ENCODE data around the gene PPFIA4. TPM values are rescaled to one million over a fixed set of nuclear protein-coding genes. Genes with fewer than 3 reads are reported as not detected.

PPFIA4 gene
- total and polyA plus RNA-seq, 2 of the 4 experiments (the other 2 are of a cell fraction), result 5.4 to 13.7 TPM

DNA sequence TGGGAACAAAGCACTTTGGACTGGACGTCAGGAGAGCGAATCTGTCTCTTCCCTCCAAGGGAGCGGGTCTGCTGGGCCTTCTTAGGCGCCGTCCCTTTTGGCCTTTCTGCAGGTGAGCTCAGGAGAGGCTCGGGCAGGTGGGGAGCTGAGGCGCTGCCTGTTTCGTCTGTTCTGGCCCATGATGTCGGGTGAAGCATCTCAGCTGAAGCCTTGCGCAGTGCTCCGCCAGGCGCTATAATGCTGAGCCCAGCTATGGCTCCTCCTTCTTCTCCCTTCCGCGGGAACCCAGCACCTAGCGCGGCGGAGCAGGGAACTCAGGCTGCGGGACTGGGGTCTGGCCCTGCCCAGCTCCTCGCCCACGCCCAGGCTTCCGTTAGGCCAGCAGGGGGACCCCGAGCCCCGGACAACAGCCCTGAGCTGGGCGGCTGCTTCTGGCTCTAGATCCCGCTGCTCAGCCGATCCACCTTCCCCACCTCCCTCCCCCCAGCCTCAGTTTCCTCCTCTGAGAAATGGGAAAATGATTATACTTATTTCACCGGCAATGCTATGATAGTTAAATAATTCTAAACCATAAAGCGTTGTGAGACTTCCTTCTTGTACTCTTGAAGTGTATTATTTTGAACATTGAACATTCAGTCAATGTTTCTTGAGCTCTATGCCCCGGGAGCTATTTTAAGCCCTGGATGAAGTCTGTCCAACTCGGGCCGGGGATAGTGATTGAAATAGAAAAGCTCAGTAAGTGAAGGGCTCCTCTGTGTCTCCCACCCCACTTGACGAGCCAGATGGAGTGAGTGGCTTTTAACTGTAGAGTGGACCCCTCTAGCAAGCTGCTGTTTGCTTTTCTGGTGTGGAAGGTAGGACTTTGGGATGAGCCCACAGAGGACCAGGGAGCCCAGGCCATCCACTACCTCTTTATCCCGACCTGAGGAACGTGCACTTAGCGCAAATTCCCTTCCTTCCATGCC, 91.6 kb downstream of the PPFIA4 start:
- no peak overlapping the region for H3K56ac ChIP-seq (ENCODE audit: extremely low read depth, insufficient read depth, low read length)
- H3K79me1 ChIP-seq (ENCODE audit: low read depth in 1 of 2, low read length in 2 of 2), result no peaks in the 10 kb centered on the region
- DNase-seq (peak; percentile 50), ATAC-seq (ENCODE audit: low read depth) (peak; percentile 99)
- no peak overlapping the region for H3K9ac ChIP-seq (ENCODE audit: low read depth, low read length)
- no peak overlapping the region; the same call in 1 of the 2 replicates for H3K23ac ChIP-seq (ENCODE audit: low read depth, low read length)
- dilution Hi-C loops (cut with HindIII; ENCODE audit: low sequenced_read_pairs, unreplicated experiment) (no loop called here), intact Hi-C loops (cut with micrococcal nuclease) (loop anchor here (1.0 to 5.0 kb wide), 4 partner anchors 81 to 149 kb away; no protein-coding TSS in a partner anchor), in situ Hi-C loops (cut with MboI; ENCODE audit: low sequenced_read_pairs) (loop anchor here (5.0 kb wide), 1 partner anchor 94 kb away; no protein-coding TSS in a partner anchor)
- H3K27ac ChIP-seq (ENCODE audit: insufficient read depth, low read length), result no peak overlapping the region
- peak overlapping the region; percentile 34 for H2AK9ac ChIP-seq (replicated peaks; ENCODE audit: low read depth, low read length, poor library complexity)
- no peak overlapping the region for H4K8ac ChIP-seq (ENCODE audit: low read depth in 2 of 2, low read length in 2 of 2)
- no peaks in the 10 kb centered on the region for H3K9me1 ChIP-seq (ENCODE audit: insufficient read depth, low read length)
- H3K14ac ChIP-seq (replicated peaks; ENCODE audit: low read depth, low read length), result no peak overlapping the region
- H3K4me2 ChIP-seq (ENCODE audit: low read depth, low read length), result no peak overlapping the region
- no peak overlapping the region for H4K5ac ChIP-seq (ENCODE audit: low read depth, low read length)
- H2AK5ac ChIP-seq (ENCODE audit: low read depth, low read length), result no peak overlapping the region
- H3K4me1 ChIP-seq (ENCODE audit: control insufficient read depth, insufficient read depth, low read length), result no peaks in the 10 kb centered on the region
- peaks cover 70% of the 10 kb centered on the region for H3K27me3 ChIP-seq (ENCODE audit: control insufficient read depth, insufficient read depth, low read length)
- H4K20me1 ChIP-seq (ENCODE audit: insufficient read depth, low read length), result no peaks in the 10 kb centered on the region; the same call in 1 of the 2 replicates
- POLR2A ChIA-PET (ENCODE audit: unreplicated experiment), result no interaction called here
- H2BK120ac ChIP-seq (ENCODE audit: low read depth, low read length), result no peak overlapping the region
- no TSS peak for BruUV-seq (replicated peaks)
- no peaks in the 10 kb centered on the region for H3K36me3 ChIP-seq (ENCODE audit: control insufficient read depth, insufficient read depth, low read length)
- H2BK15ac ChIP-seq (ENCODE audit: low read depth, low read length), result no peak overlapping the region
- no peak overlapping the region for H3K18ac ChIP-seq (ENCODE audit: low read depth, low read length)
- H2AFZ ChIP-seq (replicated peaks; ENCODE audit: low read length, poor library complexity), result peak overlapping the region; percentile 78
- no peak overlapping the region for H4K91ac ChIP-seq (ENCODE audit: insufficient read depth, low read depth, low read length)
- H3K9me3 ChIP-seq (ENCODE audit: control insufficient read depth, insufficient read depth, low read length), result peaks cover 4% of the 10 kb centered on the region
- CTCF ChIA-PET, result interaction anchor here (0.6 to 3.2 kb wide), 11 partner anchors 10 to 150 kb away, joined by 3 to 22 read pairs (median 4); no protein-coding TSS in a partner anchor
- H3K4ac ChIP-seq (ENCODE audit: low read depth, low read length), result no peak overlapping the region
- no peak overlapping the region for H3K4me3 ChIP-seq (ENCODE audit: insufficient read depth, low read depth, low read length)
- no peak overlapping the region for H2BK20ac ChIP-seq (ENCODE audit: low read depth, low read length)
- H2BK5ac ChIP-seq (ENCODE audit: low read depth, low read length, poor library complexity, severe bottlenecking), result no peak overlapping the region
- 33% methylated on average over 8 of the region's 35 CpGs; no CpG with 5 or more reads in 1 of the 2 experiments for WGBS, 2 experiments (ENCODE audit: extremely low coverage in 2 of 2, insufficient read length in 1 of 2)
- TF ChIP-seq RFX5 (IDR thresholded peaks at IDR 0.05; ENCODE audit: low read depth, low read length) (no peak), FOS (IDR thresholded peaks at IDR 0.05; ENCODE audit: low read depth, low read length) (no peak), POLR2A (IDR thresholded peaks at IDR 0.05; ENCODE audit: low read depth, low read length) (no peak), NFE2L2 (IDR thresholded peaks at IDR 0.05; ENCODE audit: low read depth, low read length) (no peak), CEBPB (IDR thresholded peaks at IDR 0.05; ENCODE audit: low read depth, low read length) (no peak), BHLHE40 (IDR thresholded peaks at IDR 0.05; ENCODE audit: low read depth, low read length) (no peak), RCOR1 (IDR thresholded peaks at IDR 0.05; ENCODE audit: insufficient replicate concordance, low read length) (no peak), MXI1 (IDR thresholded peaks at IDR 0.05; ENCODE audit: borderline replicate concordance, low read depth, low read length) (no peak), SMC3 (IDR thresholded peaks at IDR 0.05; ENCODE audit: low read depth, low read length) (peak; percentile 91), CHD1 (IDR thresholded peaks at IDR 0.05; ENCODE audit: low read depth, low read length) (no peak), MAFK (IDR thresholded peaks at IDR 0.05; ENCODE audit: low read depth, low read length) (no peak)
- TF ChIP-seq, protein P1, sequence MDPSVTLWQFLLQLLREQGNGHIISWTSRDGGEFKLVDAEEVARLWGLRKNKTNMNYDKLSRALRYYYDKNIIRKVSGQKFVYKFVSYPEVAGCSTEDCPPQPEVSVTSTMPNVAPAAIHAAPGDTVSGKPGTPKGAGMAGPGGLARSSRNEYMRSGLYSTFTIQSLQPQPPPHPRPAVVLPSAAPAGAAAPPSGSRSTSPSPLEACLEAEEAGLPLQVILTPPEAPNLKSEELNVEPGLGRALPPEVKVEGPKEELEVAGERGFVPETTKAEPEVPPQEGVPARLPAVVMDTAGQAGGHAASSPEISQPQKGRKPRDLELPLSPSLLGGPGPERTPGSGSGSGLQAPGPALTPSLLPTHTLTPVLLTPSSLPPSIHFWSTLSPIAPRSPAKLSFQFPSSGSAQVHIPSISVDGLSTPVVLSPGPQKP (IDR thresholded peaks at IDR 0.05; ENCODE audit: borderline replicate concordance, low read depth, low read length), result no peak
- TF ChIP-seq, protein P2, sequence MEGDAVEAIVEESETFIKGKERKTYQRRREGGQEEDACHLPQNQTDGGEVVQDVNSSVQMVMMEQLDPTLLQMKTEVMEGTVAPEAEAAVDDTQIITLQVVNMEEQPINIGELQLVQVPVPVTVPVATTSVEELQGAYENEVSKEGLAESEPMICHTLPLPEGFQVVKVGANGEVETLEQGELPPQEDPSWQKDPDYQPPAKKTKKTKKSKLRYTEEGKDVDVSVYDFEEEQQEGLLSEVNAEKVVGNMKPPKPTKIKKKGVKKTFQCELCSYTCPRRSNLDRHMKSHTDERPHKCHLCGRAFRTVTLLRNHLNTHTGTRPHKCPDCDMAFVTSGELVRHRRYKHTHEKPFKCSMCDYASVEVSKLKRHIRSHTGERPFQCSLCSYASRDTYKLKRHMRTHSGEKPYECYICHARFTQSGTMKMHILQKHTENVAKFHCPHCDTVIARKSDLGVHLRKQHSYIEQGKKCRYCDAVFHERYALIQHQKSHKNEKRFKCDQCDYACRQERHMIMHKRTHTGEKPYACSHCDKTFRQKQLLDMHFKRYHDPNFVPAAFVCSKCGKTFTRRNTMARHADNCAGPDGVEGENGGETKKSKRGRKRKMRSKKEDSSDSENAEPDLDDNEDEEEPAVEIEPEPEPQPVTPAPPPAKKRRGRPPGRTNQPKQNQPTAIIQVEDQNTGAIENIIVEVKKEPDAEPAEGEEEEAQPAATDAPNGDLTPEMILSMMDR (conservative IDR thresholded peaks at IDR 0.05; ENCODE audit: low read depth, low read length), result peak; percentile 86
- TF ChIP-seq, protein P3, sequence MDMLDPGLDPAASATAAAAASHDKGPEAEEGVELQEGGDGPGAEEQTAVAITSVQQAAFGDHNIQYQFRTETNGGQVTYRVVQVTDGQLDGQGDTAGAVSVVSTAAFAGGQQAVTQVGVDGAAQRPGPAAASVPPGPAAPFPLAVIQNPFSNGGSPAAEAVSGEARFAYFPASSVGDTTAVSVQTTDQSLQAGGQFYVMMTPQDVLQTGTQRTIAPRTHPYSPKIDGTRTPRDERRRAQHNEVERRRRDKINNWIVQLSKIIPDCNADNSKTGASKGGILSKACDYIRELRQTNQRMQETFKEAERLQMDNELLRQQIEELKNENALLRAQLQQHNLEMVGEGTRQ (IDR thresholded peaks at IDR 0.05; ENCODE audit: low read depth, low read length), result no peak
